Body of pancreas (tissue), 4 donors: ENCODE results near the gene BHLHE40. TPM values are rescaled to one million over a fixed set of nuclear protein-coding genes. Genes with fewer than 3 reads are reported as not detected.

Source experiments
- ATAC-seq: fragments of 150-250 bp; one replicate; pipeline ENCODE4 v1.9.1; 2016
- DNase-seq, 4 donors: peaks; one replicate each; pipeline ENCODE4 v3.0.0-alpha.2; 2019
- H3K27ac ChIP-seq, 4 donors: fragments of 200-600 bp; sonication (generic); 1 replicate in 3 of 4; 2 replicates in 1 of 4; pipeline versions ENCODE4 v1.5.1 to v1.6.1; 2016 to 2019; ENCODE audit warnings: mild to moderate bottlenecking in 1 of 4, mixed read lengths in 1 of 4, moderate library complexity in 1 of 4
- H3K27me3 ChIP-seq, 2 donors: fragments of 200-600 bp; sonication (generic); one replicate each; pipeline ENCODE4 v1.6.0; 2016; ENCODE audit warnings: mild to moderate bottlenecking in 1 of 2
- H3K36me3 ChIP-seq, 2 donors: fragments of 200-600 bp; sonication (generic); replicated peaks in 1 of 2; 2 replicates each; pipeline ENCODE4 v1.5.1; 2016; ENCODE audit warnings: low read depth in 2 of 2; ENCODE audit not compliant: insufficient read depth in 1 of 2
- H3K4me1 ChIP-seq: fragments of 200-600 bp; sonication (generic); one replicate; pipeline ENCODE4 v1.6.0; 2016
- H3K4me3 ChIP-seq, 2 donors: fragments of 200-600 bp; sonication (generic); 1 replicate in 1 of 2; 2 replicates in 1 of 2; pipeline ENCODE4 v1.5.1; 2016 to 2019
- H3K9me3 ChIP-seq, 3 donors: fragments of 200-600 bp; sonication (generic); 1 replicate in 2 of 3; 2 replicates in 1 of 3; pipeline ENCODE4 v1.5.1; 2016
- POLR2A ChIP-seq, 3 donors: fragments of 450-650 bp; IDR thresholded peaks; one replicate each; pipeline ENCODE4 v1.6.1; 2016; ENCODE audit warnings: antibody characterized with exemption in 3 of 3, mild to moderate bottlenecking in 2 of 3
- WGBS, 2 donors: methylation state at CpG; one replicate each; pipeline ENCODE4 v1.1.5; 2017; 5-methylcytosine and 5-hydroxymethylcytosine counted together
- intact Hi-C: fragments of 100-400 bp; cut with DNase I; formaldehyde crosslinking; loops from one replicate; pipeline ENCODE4 v1.15.1; 2023
- total RNA-seq, 2 donors: library from RNA; depleted of rRNA; stranded (reverse); fragments of >200 nt; gene quantifications; one replicate each; pipeline ENCODE4 v1.1.0, GENCODE V29; 2016
- TF ChIP-seq, protein P1 (sequence below), 7 experiments: fragments of 450-650 bp in 4 of 7; fragments of 200-600 bp in 3 of 7; sonication (generic) in 3 of 7; IDR thresholded peaks; one replicate each; pipeline ENCODE4 v1.5.1; 2016 to 2019; ENCODE audit warnings: antibody characterized with exemption in 7 of 7

BHLHE40 gene
- total RNA-seq, 2 donors from 2014 or later, result 28.5 to 30.3 TPM

DNA sequence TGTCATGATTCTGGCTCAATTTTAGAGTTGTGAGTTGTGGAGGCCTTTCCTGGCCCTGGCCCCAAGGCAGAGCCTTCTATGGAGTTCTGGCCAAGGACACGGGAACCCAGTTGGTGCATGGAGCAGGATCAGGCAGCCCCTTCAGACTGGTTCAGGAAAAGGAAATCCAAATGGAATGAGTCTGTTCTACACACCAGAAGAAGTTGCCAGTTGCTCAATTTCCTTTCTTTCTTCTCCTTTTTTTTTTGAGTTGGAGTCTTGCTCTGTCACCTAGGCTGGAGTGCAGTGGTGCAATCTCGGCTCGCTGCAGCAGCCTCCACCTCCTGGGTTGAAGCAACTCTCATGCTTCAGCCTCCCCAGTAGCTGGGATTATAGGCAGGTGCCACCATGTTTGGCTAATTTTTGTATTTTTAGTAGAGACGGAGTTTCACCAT is 28.9 kb upstream of the BHLHE40 start:
- TF ChIP-seq, protein P1, sequence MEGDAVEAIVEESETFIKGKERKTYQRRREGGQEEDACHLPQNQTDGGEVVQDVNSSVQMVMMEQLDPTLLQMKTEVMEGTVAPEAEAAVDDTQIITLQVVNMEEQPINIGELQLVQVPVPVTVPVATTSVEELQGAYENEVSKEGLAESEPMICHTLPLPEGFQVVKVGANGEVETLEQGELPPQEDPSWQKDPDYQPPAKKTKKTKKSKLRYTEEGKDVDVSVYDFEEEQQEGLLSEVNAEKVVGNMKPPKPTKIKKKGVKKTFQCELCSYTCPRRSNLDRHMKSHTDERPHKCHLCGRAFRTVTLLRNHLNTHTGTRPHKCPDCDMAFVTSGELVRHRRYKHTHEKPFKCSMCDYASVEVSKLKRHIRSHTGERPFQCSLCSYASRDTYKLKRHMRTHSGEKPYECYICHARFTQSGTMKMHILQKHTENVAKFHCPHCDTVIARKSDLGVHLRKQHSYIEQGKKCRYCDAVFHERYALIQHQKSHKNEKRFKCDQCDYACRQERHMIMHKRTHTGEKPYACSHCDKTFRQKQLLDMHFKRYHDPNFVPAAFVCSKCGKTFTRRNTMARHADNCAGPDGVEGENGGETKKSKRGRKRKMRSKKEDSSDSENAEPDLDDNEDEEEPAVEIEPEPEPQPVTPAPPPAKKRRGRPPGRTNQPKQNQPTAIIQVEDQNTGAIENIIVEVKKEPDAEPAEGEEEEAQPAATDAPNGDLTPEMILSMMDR (IDR thresholded peaks at IDR 0.05), result no peak
- TF ChIP-seq POLR2A (IDR thresholded peaks at IDR 0.05), result no peak
- DNase-seq (peak in 2 of 4 donors; percentile 6 to 12), ATAC-seq (peak; percentile 30)
- Histone ChIP-seq H3K27me3 (no peaks in the 10 kb centered on the region), H3K27ac (no peak overlapping the region), H3K36me3 (no peaks in the 10 kb centered on the region), H3K4me3 (no peak overlapping the region), H3K9me3 (no peaks in the 10 kb centered on the region), H3K4me1 (no peaks in the 10 kb centered on the region)
- WGBS, 2 donors, result 72 to 90% methylated on average over 4 of the region's 4 CpGs
- intact Hi-C loops, result no loop called here

DNA sequence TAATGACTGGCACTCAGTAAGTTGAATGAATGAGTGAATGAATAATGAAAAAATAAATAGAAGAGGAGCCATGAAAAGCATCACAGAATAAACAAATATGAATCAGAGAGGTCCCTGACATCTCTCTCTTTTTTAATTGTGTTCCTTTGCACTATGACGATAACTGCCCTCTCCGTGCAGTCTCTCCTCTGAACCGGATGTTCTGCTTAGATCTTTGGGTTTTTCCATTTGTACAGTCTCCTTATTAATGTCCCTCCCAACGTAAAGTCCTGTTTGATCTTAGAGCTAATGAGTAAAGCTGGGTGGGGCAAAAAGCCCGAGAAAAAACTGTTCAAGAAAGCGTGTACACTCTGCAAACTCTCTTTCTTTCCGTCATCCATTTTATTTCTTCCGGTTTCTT is 28.3 kb upstream of the BHLHE40 start:
- no peaks in the 10 kb centered on the region for H3K36me3 ChIP-seq
- DNase-seq (no peak), ATAC-seq (no peak)
- no peak overlapping the region for H3K4me3 ChIP-seq
- intact Hi-C loops, result no loop called here
- H3K9me3 ChIP-seq, result no peaks in the 10 kb centered on the region
- no peak overlapping the region for H3K27ac ChIP-seq
- H3K4me1 ChIP-seq, result no peaks in the 10 kb centered on the region
- WGBS, 2 donors, result 77 to 79% methylated on average over 8 of the region's 8 CpGs
- no peaks in the 10 kb centered on the region for H3K27me3 ChIP-seq
- no peak for TF ChIP-seq POLR2A (IDR thresholded peaks at IDR 0.05)
- TF ChIP-seq, protein P1 (IDR thresholded peaks at IDR 0.05), result no peak

DNA sequence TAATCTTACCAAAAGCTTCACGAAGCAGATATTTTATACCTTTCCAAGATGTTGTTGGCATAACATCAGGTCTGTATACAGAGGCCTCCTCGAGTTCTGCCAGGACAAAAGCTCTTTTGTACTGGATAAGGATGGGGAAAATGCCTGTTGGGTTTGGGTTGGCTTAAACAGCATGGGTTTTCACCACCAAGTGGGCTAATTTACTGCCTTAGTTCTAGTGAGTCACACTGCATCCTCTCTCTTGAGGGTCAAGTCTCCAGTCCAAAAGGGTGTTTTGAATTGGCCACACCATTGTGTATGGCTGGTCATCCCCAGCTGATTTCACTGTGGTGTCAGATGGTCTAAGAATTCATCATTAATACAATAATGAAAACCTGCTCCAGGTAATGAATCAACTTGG is 26.1 kb upstream of the BHLHE40 start:
- H3K27ac ChIP-seq, result no peak overlapping the region
- no peaks in the 10 kb centered on the region for H3K27me3 ChIP-seq
- no peak overlapping the region for H3K4me3 ChIP-seq
- no peaks in the 10 kb centered on the region for H3K4me1 ChIP-seq
- 42 to 48% methylated on average over 2 of the region's 2 CpGs for WGBS, 2 donors
- no peak for TF ChIP-seq POLR2A (IDR thresholded peaks at IDR 0.05)
- TF ChIP-seq, protein P1 (IDR thresholded peaks at IDR 0.05), result no peak
- H3K9me3 ChIP-seq, result no peaks in the 10 kb centered on the region
- ATAC-seq (no peak), DNase-seq (no peak)
- H3K36me3 ChIP-seq, result no peaks in the 10 kb centered on the region
- intact Hi-C loops, result no loop called here

GRCh38 chr3:4954256-4955000 is 24.8 kb upstream of the BHLHE40 start:
- TF ChIP-seq POLR2A (IDR thresholded peaks at IDR 0.05), result no peak
- TF ChIP-seq, protein P1 (IDR thresholded peaks at IDR 0.05), result no peak
- no peaks in the 10 kb centered on the region for H3K27me3 ChIP-seq
- no peak overlapping the region for H3K27ac ChIP-seq
- no peak overlapping the region for H3K4me3 ChIP-seq
- DNase-seq (no peak), ATAC-seq (no peak)
- 80 to 83% methylated on average over 6 of the region's 6 CpGs for WGBS, 2 donors
- no peaks in the 10 kb centered on the region for H3K9me3 ChIP-seq
- intact Hi-C loops, result no loop called here
- no peaks in the 10 kb centered on the region for H3K36me3 ChIP-seq
- no peaks in the 10 kb centered on the region for H3K4me1 ChIP-seq

DNA sequence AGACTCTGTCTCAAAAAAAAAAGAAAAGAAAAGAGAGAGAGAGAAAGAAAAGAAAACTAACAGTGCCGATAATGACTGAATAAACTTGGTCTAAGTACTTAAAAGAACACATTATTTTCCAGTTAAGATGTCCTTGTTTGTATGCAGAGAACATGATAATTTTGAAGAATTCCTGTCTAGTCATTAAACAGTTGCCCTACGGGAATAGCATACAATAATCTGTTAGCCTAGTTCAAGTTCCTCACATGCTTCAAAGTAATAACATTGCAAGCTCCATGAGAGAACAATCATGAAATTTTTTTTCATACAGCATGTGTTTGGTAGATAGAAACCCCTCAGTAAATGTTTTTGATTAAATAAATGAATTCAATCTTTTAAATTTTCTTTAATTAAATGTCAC is 23.1 kb upstream of the BHLHE40 start:
- intact Hi-C loops, result no loop called here
- Histone ChIP-seq H3K4me3 (no peak overlapping the region), H3K9me3 (no peaks in the 10 kb centered on the region), H3K4me1 (no peaks in the 10 kb centered on the region), H3K36me3 (no peaks in the 10 kb centered on the region), H3K27me3 (no peaks in the 10 kb centered on the region), H3K27ac (no peak overlapping the region)
- DNase-seq (no peak), ATAC-seq (no peak)
- WGBS, 2 donors, result 79 to 83% methylated on average over 2 of the region's 2 CpGs
- TF ChIP-seq, protein P1 (IDR thresholded peaks at IDR 0.05), result no peak
- TF ChIP-seq POLR2A (IDR thresholded peaks at IDR 0.05), result no peak
